Lower leg skin (tissue), 3 donors: ENCODE data around the gene FIZ1.

Source experiments
- POLR2A ChIP-seq, 2 donors: fragments of 450-650 bp; IDR thresholded peaks; one replicate each; pipeline ENCODE4 v1.6.1; 2016 to 2017; ENCODE audit warnings: antibody characterized with exemption in 2 of 2, mild to moderate bottlenecking in 1 of 2, moderate library complexity in 1 of 2
- TF ChIP-seq, protein P1 (sequence below), 3 donors: fragments of 450-650 bp; IDR thresholded peaks; one replicate each; pipeline ENCODE4 v1.5.1; 2016; ENCODE audit warnings: antibody characterized with exemption in 3 of 3, mild to moderate bottlenecking in 3 of 3, moderate library complexity in 2 of 3

DNA sequence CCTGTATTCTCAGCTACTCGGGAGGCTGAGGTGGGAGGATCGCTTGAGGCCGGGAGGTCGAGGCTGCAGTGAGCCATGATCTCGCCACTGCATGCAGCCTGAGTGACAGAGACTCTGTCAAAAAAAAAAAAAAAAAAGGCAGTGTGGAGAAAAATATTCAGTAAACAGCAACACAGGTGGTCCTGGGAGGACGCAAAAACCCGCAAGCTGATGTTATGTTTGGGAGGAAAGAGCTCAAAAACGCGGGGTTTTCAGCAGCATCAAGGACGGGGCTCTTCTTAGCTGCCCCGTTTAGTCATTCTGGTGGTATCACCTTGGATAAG, 25.6 kb upstream of the FIZ1 start:
- TF ChIP-seq, protein P1, sequence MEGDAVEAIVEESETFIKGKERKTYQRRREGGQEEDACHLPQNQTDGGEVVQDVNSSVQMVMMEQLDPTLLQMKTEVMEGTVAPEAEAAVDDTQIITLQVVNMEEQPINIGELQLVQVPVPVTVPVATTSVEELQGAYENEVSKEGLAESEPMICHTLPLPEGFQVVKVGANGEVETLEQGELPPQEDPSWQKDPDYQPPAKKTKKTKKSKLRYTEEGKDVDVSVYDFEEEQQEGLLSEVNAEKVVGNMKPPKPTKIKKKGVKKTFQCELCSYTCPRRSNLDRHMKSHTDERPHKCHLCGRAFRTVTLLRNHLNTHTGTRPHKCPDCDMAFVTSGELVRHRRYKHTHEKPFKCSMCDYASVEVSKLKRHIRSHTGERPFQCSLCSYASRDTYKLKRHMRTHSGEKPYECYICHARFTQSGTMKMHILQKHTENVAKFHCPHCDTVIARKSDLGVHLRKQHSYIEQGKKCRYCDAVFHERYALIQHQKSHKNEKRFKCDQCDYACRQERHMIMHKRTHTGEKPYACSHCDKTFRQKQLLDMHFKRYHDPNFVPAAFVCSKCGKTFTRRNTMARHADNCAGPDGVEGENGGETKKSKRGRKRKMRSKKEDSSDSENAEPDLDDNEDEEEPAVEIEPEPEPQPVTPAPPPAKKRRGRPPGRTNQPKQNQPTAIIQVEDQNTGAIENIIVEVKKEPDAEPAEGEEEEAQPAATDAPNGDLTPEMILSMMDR (IDR thresholded peaks at IDR 0.05) = no peak
- no peak for TF ChIP-seq POLR2A (IDR thresholded peaks at IDR 0.05)
